GM12872 (cell line): ENCODE data around the gene SLC16A4.

Experiments
- CTCF ChIP-seq: IDR thresholded peaks from 3 replicates; pipeline ENCODE4 v1.5.1; 2011; ENCODE audit warnings: low read depth, mild to moderate bottlenecking, low read length, moderate library complexity; ENCODE audit not compliant: insufficient read depth

Gene SLC16A4

GRCh38 chr1:110404401-110404800 is 13.6 kb upstream of the SLC16A4 start:
- no peak for TF ChIP-seq CTCF

DNA sequence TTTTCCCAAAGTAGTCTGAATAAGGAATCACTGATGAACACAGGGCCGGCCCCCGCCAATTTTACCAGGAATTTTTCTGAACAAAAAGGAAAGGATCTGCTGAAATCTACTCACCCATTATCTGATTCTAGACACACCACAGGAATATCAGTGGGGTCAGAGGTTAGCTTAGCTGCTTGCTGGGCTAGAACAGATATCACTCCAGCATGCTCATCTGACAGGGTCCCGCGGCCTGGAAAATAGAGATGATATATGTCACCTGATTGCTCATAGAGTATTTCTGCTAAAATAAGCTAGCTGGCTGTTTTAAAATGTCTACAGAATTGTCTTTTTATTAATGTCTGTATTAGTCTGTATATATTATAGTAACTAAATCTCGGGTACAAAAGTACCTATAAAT is 13.0 kb upstream of the SLC16A4 start:
- no peak for TF ChIP-seq CTCF

DNA sequence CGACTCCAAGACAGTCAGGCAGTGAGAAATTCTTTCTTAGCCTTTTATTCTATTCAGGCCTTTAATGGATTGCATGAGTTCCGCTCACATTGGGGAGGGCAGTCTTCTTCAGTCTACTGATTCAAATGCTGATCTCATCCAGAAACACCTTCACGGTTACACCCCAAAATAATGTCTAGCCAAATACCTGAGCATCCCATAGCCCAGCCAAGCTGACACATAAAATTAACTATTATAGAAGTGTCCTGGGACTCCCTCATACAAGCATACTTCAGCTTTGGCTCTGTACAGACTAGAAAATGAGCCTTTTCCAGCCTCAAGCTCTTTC is 3.6 kb upstream of the SLC16A4 start:
- TF ChIP-seq CTCF = no peak

DNA sequence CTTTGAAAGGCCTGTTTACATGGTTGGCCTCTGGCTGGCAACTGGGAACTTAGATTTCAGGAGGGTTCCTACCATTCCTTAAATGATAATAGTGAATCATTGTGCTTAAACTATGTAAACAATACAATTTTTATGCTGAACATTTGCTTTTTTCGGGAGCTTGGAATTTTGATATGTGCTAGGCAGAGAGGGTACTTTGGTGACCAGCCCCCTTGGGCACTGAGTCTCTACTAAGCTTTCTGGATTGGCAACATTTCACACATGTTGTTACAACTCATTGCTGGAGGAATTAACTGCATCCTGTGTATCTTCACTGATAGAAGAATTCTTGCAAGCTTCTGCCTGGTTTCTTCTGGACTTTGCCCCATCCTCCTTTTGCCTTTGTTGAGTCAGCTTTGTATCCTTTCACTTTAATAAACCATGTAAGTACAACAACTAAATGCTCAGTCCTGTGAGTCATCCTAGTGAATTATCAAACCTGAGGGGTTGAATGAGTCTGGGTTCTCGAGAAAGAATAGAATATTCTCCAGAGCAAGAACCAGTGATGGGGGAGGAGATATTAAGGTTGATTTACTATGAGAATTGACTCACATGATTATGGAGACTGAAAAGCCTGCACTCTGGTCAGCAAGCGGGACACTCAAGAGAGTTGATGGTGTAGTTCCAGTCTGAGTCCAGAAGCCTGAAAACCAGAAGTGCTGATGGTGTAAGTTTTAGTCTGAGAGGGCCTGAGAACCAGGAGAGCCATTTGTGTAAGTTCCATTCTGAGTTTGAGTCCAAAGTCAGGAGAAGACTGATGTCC is 3.1 kb upstream of the SLC16A4 start:
- no peak for TF ChIP-seq CTCF

GRCh38 chr1:110393286-110393685 is 2.5 kb upstream of the SLC16A4 start:
- no peak for TF ChIP-seq CTCF

DNA sequence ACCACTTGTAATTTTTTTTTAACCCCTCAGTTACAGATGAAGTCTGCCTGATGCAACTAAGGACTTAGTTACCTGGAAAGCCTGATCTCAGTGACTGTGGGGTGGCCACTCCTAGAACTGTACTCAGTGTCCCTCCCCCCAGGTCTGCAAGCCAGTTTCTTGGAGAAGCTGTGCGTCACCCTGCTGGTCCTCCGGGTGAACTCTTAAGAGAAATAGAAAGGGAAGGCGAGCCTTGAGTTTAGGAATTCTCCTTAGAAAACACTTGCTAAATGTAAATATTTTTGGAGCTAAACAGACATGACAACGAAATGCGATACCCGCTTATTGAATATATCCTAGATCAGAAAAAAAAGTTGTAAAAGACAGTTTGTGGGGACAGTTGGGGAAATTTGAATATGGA is 730 bp downstream of the SLC16A4 start:
- TF ChIP-seq CTCF = no peak

- no peak for TF ChIP-seq CTCF
Measured at GRCh38 chr1:110387048-110387754, 3.6 kb downstream of the SLC16A4 start.
